GM19043 (cell line): ENCODE data around the gene PROM1.

Experiments
- ATAC-seq: cut with Tn5 transposase; IDR thresholded peaks from one replicate; pipeline ENCODE4 v1.9.1; 2021; ENCODE audit warnings: low read depth; ENCODE audit not compliant: unreplicated experiment

Gene PROM1

GRCh38 chr4:16031546-16032395 lies 52.1 kb downstream of the PROM1 start:
- ATAC-seq, result no peak

- ATAC-seq, result no peak
Measured at GRCh38 chr4:16029886-16030285, 53.9 kb downstream of the PROM1 start.

DNA sequence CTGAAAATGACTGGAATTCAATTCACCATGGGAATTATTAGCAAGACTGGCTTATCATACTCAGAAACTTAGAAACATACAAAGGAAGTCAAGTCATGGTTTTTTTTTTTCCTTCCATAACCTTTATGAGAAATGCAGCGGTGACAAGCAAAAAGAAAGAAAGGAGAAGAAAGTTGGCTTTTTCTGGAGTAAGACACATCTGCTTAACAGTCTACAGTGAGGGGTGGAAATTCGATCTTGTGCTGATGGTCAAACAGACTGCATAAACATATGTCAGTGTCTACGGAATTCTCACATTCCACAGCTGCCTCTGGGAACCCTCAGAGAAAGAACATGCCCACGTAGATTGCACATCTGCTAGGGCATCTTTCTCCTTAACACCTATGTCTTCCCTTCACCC lies 54.6 kb downstream of the PROM1 start:
- ATAC-seq, result no peak

- no peak for ATAC-seq
Measured at GRCh38 chr4:16027626-16028025, 56.2 kb downstream of the PROM1 start.

- ATAC-seq, result no peak
Measured at GRCh38 chr4:16027114-16027513, 56.7 kb downstream of the PROM1 start.

GRCh38 chr4:16026160-16026761 lies 57.6 kb downstream of the PROM1 start:
- ATAC-seq, result no peak

GRCh38 chr4:16025268-16025667 lies 58.6 kb downstream of the PROM1 start:
- ATAC-seq, result no peak

- no peak for ATAC-seq
Measured at GRCh38 chr4:16023776-16024408, 59.9 kb downstream of the PROM1 start.

DNA sequence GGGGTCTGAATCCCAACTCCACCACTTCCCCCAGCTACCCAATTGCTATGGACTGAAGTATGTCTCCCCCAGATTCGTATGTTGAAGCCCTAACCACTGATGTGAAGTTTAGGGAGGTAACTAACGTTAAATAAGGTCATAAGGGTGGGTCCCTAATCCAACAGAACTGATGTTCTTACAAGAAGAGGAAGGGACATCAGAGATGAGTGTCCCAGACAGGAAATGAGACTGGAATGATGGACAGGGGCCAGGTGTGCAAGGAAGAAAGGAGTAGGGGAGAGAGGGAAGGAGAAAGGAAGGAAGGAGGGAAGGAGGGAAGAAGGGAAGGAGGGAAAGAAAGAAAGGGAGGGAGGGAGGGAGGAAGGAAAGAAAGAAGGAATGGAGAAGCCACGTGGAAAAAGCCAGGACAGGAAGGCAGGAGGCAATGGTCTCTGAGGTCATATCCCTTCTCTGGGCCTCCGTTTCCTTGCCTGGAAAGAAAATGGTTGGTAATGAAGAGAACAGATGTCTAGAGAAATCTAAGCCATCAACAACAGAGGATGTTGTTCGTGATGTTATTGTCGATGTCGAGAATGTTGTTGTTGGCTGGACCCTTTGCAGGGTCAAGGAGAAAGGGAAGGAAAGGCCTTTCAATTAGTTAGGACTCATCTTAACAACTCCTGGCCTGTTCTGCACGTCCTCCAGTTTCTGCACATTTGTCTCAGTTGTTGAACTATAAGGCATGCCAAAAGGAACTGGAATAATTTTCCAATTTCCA lies 61.8 kb downstream of the PROM1 start:
- ATAC-seq, result no peak

- no peak for ATAC-seq
Measured at GRCh38 chr4:16019649-16020048, 64.2 kb downstream of the PROM1 start.

GRCh38 chr4:16018841-16019240 lies 65.0 kb downstream of the PROM1 start:
- no peak for ATAC-seq

DNA sequence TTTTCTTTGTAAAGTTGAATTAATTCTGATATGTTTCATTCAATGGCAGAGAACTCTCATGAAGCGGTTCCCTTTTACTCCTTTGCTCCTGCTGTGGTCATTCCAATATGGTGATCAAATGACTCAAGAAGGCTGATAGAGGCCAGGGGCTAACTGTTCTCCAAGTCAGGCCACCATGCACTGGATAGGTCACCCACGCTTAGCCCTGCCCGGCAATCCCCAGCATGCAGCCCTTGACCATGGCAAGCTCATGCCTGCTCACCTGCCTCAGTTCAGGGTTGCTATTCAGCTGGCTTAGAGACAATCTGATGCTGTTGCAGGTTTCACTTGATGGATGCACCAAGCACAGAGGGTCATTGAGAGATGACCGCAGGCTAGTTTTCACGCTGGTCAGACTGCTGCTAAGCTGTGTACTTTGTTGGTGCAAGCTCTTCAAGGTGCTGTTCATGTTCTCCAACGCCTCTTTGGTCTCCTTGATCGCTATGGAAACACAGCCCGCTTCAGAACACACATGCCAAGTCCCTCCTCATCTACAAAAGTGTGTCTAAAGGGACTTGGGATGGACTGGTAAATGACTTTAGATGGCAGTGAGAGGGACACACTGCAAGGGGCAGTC lies 65.7 kb downstream of the PROM1 start:
- no peak for ATAC-seq

GRCh38 chr4:16016536-16016935 lies 67.3 kb downstream of the PROM1 start:
- no peak for ATAC-seq

- ATAC-seq, result no peak
Measured at GRCh38 chr4:16011173-16011572, 72.7 kb downstream of the PROM1 start.

DNA sequence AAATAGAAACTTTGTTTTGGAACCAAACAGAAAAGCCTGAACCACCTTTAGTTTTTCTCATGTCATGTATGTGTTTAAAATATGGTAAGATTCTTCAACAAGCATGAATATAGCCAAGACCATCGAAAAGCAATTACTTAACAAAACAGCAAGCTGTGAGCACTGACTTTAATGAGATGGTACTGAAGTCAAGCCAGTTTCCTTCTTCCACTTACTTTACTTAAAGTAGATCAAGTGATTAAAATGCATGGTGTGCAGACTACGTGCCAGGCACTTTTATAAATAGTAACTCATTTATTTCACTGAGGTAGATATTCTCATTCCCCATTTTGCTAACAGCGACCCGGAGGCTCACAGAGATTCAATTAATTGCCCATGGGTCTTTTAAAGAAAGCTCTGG lies 74.7 kb downstream of the PROM1 start:
- no peak for ATAC-seq

DNA sequence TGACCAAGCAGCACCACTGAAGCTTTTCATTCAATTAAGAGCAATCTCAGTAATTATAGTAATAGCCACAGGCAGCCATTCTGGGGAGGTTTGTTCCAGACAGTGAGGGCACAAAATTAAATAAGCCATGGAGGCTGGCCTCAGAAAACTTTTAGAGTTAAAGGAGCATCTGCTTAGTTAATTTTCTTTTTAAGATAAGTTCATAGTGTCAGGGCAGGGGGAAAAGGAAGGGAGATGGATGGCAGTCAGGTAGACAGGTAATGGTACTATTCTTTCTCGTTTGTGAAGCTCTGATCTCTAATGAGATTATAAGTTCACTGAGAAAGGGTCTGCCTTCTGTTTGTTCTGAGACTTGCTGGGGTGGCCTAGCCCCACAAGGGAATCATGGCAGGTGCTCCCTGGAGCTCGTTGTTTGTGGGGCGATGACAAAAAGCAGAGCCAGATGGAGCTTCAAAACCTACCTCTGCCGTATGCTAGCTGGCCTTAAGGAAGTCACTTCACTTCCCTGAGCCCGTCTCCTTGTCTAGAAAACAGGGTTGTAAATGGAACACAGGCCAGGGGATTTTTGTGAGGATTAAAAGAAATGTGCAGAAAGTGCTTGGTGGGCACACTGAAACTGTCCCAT lies 76.2 kb downstream of the PROM1 start:
- ATAC-seq, result no peak

DNA sequence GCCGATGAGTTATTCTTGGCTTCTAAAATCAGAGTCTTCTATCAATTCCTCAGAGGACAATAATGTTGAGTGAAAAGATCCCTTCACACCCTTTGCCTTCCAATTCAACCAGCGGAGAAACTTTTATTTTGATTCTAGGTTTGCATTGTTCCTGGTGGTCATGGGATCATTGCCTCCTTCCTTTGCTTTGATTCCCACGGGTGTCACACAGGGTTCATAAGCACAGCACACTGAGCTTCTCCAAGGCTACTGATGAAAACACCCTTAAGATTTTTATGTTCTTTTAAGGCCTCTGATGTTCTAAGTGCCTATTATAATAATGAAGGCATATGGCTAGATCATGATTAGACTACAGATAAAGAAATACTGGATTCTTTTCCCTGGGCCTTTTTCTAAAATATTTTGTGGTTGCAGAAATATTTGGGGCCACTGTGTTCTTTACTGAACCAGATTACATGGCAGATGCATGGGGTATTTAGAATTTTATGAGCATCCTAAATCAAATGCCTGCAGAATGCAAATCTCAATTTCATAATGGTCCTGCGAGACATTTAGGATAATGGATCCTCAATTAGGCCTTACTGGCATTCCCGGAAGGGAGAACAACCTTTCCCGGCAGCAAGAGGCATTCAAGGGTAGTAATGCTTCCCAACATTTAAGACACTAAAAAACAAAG lies 76.9 kb downstream of the PROM1 start:
- ATAC-seq, result no peak

- no peak for ATAC-seq
Measured at GRCh38 chr4:16005676-16006075, 78.1 kb downstream of the PROM1 start.

GRCh38 chr4:16001484-16001858 lies 82.4 kb downstream of the PROM1 start:
- ATAC-seq, result peak; percentile 96
